Activated naive CD8-positive, alpha-beta T cell treated with anti-CD3 and anti-CD28 coated beads for 36 hours (primary cell): ENCODE results near the gene CDKN2B-AS1. TPM values are rescaled to one million over a fixed set of nuclear protein-coding genes. Genes with fewer than 3 reads are reported as not detected.
A peak's percentile ranks its signal among the peaks of the same experiment; 100 is the strongest.

Experiments
- DNase-seq: peaks from one replicate; pipeline ENCODE4 v3.0.0; 2021
- H3K27ac Mint-ChIP-seq: one replicate; pipeline ENCODE4 v1.8.0; 2022; ENCODE audit warnings: mild to moderate bottlenecking, moderate library complexity, mixed read lengths
- H3K27me3 Mint-ChIP-seq: one replicate; pipeline ENCODE4 v1.8.0; 2022; ENCODE audit warnings: mild to moderate bottlenecking, mixed read lengths
- H3K36me3 Mint-ChIP-seq: one replicate; pipeline ENCODE4 v1.8.0; 2021; ENCODE audit warnings: mild to moderate bottlenecking, mixed read lengths
- H3K4me1 Mint-ChIP-seq: one replicate; pipeline ENCODE4 v1.8.0; 2021; ENCODE audit warnings: mixed read lengths
- H3K4me3 Mint-ChIP-seq: one replicate; pipeline ENCODE4 v1.8.0; 2022; ENCODE audit warnings: mild to moderate bottlenecking, moderate library complexity, mixed read lengths
- H3K9me3 Mint-ChIP-seq: one replicate; pipeline ENCODE4 v1.8.0; 2022; ENCODE audit warnings: mixed read lengths
- total RNA-seq, 2 experiments: library from RNA; stranded (reverse); gene quantifications; one replicate each; pipeline ENCODE4 v1.2.3, GENCODE V29; 2021

The CDKN2B-AS1 gene
- total RNA-seq, 2 experiments from 2014 or later: 0.10 TPM; not detected in 1

DNA sequence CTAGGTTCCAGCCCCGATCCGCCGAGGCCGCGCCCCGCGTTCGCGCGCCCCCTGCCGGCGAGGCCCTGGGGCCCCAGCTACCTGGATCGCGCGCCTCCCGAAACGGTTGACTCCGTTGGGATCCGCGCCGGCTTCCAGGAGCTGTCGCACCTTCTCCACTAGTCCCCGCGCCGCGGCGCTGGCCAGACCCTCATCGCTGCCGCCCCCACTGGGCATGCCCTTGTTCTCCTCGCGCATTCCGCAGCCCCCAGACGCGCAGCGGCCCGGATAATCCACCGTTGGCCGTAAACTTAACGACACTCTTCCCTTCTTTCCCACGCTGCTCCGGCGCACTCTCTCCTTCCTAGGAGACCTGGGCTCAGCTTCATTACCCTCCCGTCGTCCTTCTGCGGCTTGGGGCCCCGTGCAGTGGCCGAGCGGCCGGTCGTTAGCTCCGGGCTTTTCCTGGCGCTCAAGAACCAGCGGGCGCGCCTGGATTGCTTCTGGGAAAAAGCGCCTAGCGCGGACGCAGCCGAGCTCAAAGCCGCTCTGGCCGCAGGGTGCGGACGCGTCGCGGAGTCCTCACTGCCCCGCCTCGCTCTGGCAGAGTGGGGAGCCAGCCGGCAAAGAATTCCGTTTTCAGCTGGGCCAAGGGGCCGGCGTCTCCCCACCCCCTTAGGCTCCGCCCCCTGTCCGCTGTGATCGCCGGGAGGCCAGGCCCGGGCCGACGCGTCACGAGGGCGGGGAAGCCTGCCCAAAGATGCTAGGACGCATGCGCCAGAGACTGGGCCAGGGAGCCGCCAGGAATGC, 14.3 kb downstream of the CDKN2B-AS1 start, which contains the start of gene CDKN2B:
TSS of gene CDKN2B (minus strand) at position 589 of the 789 bp plus-strand sequence. CDS start at position 237, 352 bp downstream.
- H3K4me1 Mint-ChIP-seq: peaks cover 17% of the 10 kb centered on the region
- DNase-seq: peak; percentile 74
- H3K27me3 Mint-ChIP-seq: peaks cover 86% of the 10 kb centered on the region
- no peak within 1 kb of the TSS for H3K27ac Mint-ChIP-seq
- H3K4me3 Mint-ChIP-seq: peak within 1 kb of the TSS; percentile 76
- H3K9me3 Mint-ChIP-seq: no peaks in the 10 kb centered on the region
- H3K36me3 Mint-ChIP-seq: no peaks in the 10 kb centered on the region

DNA sequence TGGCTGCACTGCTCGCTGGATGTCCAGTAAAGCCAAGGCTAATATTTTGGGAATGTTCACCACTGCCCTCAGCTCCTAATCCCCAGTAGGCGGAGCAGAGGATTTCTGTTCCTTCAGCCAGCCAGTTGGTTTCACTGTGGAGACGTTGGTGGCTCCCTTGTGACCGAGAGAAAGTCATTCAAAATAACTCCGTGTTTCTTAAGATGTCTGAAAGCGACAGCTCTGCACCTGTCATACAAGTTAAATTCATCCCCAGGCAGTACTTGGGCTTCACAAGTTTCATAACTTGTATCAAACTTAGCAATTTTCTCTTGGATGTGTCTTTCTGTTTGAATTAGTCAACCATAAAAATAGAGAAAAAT, 14.9 kb downstream of the CDKN2B-AS1 start:
- Mint-ChIP-seq H3K4me1 (peaks cover 17% of the 10 kb centered on the region), H3K27ac (no peak overlapping the region), H3K27me3 (peaks cover 81% of the 10 kb centered on the region), H3K36me3 (no peaks in the 10 kb centered on the region), H3K4me3 (peak overlapping the region; percentile 76), H3K9me3 (no peaks in the 10 kb centered on the region)
- DNase-seq: no peak

DNA sequence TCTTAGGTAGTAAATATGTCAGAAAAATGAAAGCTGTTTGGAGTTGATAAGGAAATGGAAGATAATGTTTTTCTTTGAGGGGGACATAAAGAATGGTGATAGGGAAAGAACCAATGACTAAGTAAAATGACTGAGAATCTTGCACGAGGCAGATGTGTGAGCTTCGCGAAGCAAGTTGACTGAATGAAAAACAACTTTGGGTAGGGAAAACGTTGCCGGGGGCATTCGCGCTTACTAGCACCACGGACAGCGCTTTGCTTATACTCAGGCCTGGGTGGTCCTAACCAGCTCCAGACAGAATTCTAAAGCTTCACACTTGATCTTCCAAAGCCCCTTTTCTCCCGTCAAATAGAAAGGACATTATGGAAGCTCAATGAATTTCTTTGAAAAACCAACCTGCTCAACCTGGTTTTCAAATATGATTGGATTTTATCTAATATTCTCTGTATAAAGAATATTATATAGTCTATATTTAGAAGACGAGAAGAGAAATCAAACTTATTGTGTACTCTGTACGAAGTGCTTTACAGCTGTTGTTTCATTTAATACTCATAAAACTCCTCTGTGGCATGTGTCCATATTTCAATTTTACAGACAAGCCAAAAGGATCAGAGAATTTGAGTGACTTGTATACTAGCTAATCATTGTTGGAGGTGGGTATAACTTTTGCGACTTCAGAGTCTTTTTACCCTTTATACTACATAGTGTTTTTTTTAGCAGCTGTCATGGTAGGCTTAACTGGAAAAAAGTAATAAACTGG, 16.5 kb downstream of the CDKN2B-AS1 start:
- Mint-ChIP-seq H3K27me3 (peaks cover 65% of the 10 kb centered on the region), H3K27ac (no peak overlapping the region), H3K4me3 (no peak overlapping the region), H3K4me1 (peaks cover 9% of the 10 kb centered on the region), H3K9me3 (no peaks in the 10 kb centered on the region), H3K36me3 (no peaks in the 10 kb centered on the region)
- DNase-seq: peak; percentile 18

DNA sequence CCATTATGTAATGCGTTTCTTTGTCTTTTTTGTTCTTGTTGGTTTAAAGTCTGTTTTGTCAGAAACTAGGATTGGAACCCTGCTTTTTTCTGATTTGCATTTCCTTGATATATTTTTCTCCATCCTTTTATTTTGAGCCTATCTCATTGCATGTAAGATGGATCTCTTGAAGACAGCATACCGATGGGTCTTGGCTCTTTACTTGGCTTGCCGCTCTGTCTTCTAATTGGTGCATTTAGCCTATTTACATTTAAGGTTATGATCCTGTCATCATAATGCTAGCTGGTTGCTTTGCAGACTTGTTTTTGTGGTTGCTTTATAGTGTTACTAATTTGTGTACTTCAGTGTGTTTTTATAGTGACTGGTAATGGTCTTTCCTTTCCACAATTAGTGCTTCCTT, 27.8 kb downstream of the CDKN2B-AS1 start:
- H3K9me3 Mint-ChIP-seq: peaks cover 14% of the 10 kb centered on the region
- no peak overlapping the region for H3K4me3 Mint-ChIP-seq
- no peak overlapping the region for H3K27ac Mint-ChIP-seq
- H3K27me3 Mint-ChIP-seq: peaks cover 64% of the 10 kb centered on the region
- no peaks in the 10 kb centered on the region for H3K4me1 Mint-ChIP-seq
- no peak for DNase-seq
- peaks cover 3% of the 10 kb centered on the region for H3K36me3 Mint-ChIP-seq

DNA sequence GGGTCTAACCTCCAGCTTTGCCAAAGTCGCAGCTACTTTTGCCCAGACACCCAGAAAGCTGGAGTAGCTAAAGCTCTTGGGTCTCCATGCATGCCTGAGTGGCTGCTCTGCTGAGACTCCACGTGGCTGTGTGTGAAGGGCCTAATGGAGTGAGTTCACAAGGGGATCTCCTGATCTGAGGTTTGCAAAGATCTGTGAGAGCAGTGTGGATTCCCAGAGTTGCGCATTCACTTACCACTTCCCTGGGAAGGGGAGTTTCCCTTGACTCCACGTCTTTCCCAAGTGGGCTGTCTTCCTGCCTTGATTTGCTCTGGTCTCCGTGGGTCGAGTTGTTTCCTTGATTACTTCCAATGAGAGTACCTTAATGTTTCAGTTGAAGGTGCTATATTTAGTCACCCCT, 32.1 kb downstream of the CDKN2B-AS1 start:
- H3K27me3 Mint-ChIP-seq: peaks cover 43% of the 10 kb centered on the region

DNA sequence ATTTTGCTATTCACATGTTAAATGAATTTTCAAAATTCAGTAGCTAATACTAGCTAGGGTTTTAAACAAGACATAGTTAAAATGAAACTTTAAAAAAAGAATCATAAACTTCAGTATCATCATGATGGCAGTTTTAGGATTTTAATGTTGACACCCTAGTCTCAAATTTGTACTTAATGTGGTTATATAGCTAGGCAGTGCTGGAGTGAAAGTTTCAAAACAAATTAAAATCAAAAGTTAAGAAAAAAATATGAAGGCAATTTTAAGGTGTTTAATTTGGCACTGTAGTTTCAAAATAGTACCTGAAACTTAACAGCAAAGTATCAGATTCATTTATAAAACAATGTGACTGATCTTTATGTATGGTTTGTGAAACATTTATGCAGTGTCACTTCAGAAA, 33.8 kb downstream of the CDKN2B-AS1 start:
- Mint-ChIP-seq H3K4me1 (peaks cover 5% of the 10 kb centered on the region), H3K9me3 (no peaks in the 10 kb centered on the region), H3K4me3 (no peak overlapping the region), H3K27me3 (peaks cover 26% of the 10 kb centered on the region), H3K36me3 (no peaks in the 10 kb centered on the region), H3K27ac (no peak overlapping the region)
- no peak for DNase-seq

More for the DNA sequence above, 32.1 kb downstream of the CDKN2B-AS1 start:
- DNase-seq: no peak
- Mint-ChIP-seq H3K36me3 (no peaks in the 10 kb centered on the region), H3K4me1 (peaks cover 5% of the 10 kb centered on the region), H3K27ac (no peak overlapping the region), H3K9me3 (peaks cover 3% of the 10 kb centered on the region), H3K4me3 (no peak overlapping the region)

DNA sequence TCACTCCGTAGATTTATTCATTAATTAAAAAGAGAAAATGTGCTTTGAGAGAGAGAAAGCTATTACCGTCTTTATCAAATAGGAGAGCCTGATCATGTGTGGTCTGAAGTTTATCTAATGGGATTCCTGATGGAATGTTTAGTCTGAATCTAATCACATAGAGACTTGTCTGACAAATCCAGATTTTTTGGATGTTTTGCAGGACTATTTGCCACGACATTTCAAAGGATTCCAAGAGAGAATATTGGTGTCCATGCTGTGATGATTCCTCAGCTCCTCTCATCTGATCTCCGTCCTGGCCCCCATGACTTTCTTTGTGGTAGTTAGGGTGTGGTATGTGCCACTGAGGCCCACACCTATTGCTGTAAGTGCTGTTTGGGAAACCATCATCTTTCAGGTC, 34.6 kb downstream of the CDKN2B-AS1 start:
- H3K4me3 Mint-ChIP-seq: no peak overlapping the region

DNA sequence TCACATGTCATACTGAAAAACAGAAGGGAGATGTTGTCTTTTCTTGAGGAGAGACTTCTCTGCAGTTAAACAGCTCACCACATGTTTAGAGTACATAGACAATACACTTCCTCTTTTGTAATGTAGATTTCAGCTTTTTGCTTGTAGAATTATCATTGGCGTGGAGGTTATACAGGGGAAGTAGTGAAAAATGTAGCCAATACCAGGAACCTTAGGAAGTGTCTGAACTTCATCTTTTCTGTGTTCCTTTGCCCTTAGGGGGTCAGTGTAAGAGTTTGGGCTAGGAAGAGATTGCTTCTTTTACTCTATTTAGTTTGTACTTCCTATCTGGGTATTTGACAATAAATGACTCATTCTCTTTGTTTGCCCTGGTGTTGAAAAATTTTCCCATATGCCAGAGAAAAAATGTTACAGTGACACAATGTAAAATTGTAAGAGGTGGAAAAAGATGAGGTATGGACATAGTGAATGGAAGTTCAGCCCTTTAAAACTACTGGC, 35.6 kb downstream of the CDKN2B-AS1 start:
- Mint-ChIP-seq H3K27ac (no peak overlapping the region), H3K27me3 (peaks cover 17% of the 10 kb centered on the region), H3K36me3 (no peaks in the 10 kb centered on the region), H3K4me1 (peaks cover 5% of the 10 kb centered on the region), H3K4me3 (no peak overlapping the region), H3K9me3 (no peaks in the 10 kb centered on the region)
- no peak for DNase-seq

More for the DNA sequence above, 34.6 kb downstream of the CDKN2B-AS1 start:
- Mint-ChIP-seq H3K27me3 (peaks cover 19% of the 10 kb centered on the region), H3K9me3 (no peaks in the 10 kb centered on the region), H3K36me3 (no peaks in the 10 kb centered on the region), H3K27ac (no peak overlapping the region), H3K4me1 (peaks cover 5% of the 10 kb centered on the region)
- no peak for DNase-seq

DNA sequence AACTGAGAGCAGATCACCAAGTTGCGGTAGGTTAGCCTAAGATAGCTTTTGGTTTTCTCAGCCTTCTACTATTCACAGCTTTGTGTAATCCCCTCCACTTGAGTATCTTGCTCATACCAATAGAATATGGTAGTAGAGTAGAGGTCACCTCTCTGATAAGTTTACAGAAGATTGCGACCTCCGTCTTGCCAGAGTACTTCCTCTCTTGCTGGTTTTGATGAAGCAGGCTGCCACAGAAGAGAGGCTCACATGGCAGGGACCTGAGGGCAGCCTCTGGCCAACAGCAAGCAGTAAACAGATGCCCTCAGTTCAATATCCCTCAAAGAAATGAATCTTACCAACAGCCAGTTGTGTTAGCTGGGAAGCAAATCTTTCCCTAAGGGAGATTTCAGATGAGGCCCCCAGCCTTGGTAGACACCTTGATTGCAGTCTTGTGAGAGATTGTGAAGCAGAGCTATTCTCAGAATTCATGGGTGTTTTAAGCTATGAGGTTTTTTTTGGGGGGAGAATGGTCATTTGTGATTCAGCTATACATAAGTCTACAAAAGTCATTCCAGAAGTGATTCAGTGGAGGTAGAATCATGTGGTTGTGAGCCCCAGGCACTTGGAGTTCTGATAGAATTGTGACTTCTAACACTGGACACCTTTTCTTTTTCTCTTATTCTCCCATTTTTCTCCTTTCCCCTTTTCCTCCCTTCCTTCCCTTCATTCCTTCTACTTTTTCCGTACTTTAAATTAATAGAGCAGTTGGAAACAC, 37.2 kb downstream of the CDKN2B-AS1 start:
- peaks cover 15% of the 10 kb centered on the region for H3K4me1 Mint-ChIP-seq
- no peak for DNase-seq
- no peaks in the 10 kb centered on the region for H3K9me3 Mint-ChIP-seq
- H3K27ac Mint-ChIP-seq: no peak overlapping the region
- no peaks in the 10 kb centered on the region for H3K36me3 Mint-ChIP-seq
- no peak overlapping the region for H3K4me3 Mint-ChIP-seq
- peaks cover 10% of the 10 kb centered on the region for H3K27me3 Mint-ChIP-seq

DNA sequence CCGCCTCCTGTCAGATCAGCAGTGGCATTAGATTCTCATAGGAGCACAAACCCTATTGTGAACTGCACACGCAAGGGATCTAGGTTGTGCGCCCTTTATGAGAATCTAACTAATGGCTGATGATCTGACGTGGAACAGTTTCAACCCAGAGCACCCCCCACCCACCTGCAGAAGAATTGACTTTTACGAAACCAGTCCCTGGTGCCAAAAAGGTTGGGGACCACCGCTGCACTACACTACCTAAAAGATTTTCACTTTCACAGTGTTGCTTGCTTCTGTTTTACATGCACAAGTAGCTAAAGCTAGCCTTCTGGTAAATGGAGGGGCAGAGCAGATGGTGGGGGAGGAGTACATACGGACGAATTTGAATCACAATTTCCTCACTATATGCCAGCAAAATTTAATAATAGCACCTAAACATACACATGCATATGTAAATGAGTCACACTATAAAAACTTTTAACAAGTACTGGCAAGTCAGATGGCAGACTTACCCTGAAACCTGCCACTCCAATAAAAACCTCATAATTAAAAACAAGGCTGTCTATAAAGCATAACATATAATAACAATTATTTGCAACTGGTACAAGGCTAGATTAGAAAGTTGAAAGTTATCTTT, 38.5 kb downstream of the CDKN2B-AS1 start:
- Mint-ChIP-seq H3K27me3 (peaks cover 6% of the 10 kb centered on the region), H3K9me3 (no peaks in the 10 kb centered on the region), H3K27ac (no peak overlapping the region), H3K4me3 (no peak overlapping the region), H3K36me3 (no peaks in the 10 kb centered on the region), H3K4me1 (peaks cover 22% of the 10 kb centered on the region)
- DNase-seq: no peak

DNA sequence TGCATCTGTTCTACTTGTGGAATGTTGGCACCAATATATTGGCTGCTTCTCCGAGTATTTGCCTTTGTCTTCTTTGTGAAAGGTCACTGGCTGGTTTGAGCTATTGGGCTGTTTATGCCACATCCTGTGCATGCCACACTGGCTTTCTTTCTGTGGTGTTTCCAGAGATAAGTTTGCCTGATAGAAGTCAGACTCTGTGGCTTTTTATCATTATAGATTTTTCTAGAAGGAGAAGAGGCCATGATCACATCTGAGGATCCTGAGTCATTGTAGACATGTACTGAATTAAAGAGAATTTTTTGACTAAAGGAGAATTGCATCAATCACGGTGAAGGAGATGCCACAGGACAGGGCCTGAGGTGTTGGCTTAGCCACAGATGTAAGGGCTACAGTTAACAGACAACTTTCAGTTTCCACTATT, 41.0 kb downstream of the CDKN2B-AS1 start:
- Mint-ChIP-seq H3K4me3 (no peak overlapping the region), H3K4me1 (peaks cover 21% of the 10 kb centered on the region), H3K27ac (no peak overlapping the region), H3K9me3 (no peaks in the 10 kb centered on the region), H3K36me3 (no peaks in the 10 kb centered on the region), H3K27me3 (peaks cover 3% of the 10 kb centered on the region)
- DNase-seq: no peak

DNA sequence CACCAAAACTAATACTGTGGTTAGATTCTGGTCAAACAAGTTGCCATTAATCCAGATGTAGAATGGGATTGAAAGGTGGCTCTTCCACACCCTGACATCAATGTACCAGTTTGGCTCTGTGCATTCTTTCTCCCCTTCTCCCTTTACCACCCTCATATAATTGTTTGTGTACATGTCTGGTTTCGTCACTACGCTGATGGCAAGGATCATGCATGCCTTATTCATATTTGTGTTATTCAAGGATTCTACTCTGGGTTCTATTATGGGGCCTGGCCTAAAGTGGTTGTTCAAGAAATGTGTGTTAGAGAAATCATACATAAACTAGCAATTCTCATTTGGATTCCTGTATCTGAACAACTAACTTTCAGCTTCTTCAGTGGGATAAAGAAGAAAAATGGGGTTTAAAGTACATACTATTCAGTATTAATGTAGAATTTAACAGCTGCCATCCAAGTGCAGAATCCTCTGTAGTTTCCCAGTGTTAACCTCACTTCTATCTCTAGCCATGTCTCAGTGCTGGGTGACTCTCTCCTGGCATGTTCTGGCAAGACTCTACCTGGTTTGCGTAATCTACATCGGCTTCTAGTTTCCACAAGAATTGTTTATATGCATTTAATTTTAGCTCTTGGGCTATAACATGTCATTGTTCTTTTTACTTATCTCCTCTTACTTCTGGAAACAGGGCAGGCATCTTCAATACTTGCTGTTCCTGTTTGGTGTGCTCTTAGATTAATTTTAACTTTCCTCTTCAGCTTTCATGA, 42.5 kb downstream of the CDKN2B-AS1 start:
- no peak overlapping the region for H3K27ac Mint-ChIP-seq
- H3K4me3 Mint-ChIP-seq: no peak overlapping the region
- H3K4me1 Mint-ChIP-seq: peaks cover 30% of the 10 kb centered on the region
- H3K36me3 Mint-ChIP-seq: no peaks in the 10 kb centered on the region
- no peak for DNase-seq
- no peaks in the 10 kb centered on the region for H3K9me3 Mint-ChIP-seq
- peaks cover 7% of the 10 kb centered on the region for H3K27me3 Mint-ChIP-seq

DNA sequence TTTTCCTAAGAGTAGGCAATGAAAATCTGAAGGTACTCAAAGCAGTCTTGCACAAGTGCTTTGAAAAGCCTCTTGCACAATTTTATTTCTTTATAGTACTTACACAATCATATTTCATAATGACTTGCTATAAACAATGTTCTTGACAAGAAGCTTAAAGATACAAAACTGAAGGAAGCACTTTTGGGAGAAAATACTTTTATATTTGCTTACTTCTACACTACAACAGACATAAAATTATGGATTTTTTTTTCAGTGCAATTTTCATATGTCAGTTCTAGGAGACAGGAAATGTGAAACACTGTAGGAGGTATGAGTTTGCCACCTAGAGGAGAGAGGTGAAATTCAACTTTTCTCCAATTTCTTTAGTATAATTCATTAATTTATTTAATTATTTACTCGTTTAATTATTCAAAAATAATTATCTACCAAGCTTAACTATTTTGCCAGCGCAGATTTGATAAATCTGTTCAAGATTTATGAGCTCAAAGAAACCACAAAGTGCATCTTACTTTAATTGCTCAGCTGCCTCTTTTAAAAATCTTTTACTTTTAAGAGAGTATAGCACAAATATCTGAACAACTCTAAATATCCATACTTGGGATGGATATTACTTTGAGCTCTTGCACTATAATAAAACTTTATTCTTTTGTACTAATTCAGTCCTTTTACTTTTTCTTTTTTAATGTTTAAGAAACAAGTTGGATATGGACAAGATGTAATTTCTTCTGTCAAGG, 43.5 kb downstream of the CDKN2B-AS1 start:
- Mint-ChIP-seq H3K4me3 (no peak overlapping the region), H3K27me3 (peaks cover 10% of the 10 kb centered on the region), H3K36me3 (no peaks in the 10 kb centered on the region), H3K9me3 (no peaks in the 10 kb centered on the region), H3K4me1 (peaks cover 30% of the 10 kb centered on the region), H3K27ac (no peak overlapping the region)
- DNase-seq: no peak
